8988T (cell line): ENCODE measurements around the gene CACNA1B.
"Not testable (repeated sequence)": the region's sequence is repeated elsewhere in the genome, so short reads cannot be mapped to it uniquely, and the experiment has no call there.

Experiments used
- DNase-seq: peaks from one replicate; pipeline ENCODE4 v3.0.0; 2011

The CACNA1B gene

GRCh38 chr9:138104251-138105122, 226.9 kb downstream of the CACNA1B start:
- peak; percentile 31 for DNase-seq

DNA sequence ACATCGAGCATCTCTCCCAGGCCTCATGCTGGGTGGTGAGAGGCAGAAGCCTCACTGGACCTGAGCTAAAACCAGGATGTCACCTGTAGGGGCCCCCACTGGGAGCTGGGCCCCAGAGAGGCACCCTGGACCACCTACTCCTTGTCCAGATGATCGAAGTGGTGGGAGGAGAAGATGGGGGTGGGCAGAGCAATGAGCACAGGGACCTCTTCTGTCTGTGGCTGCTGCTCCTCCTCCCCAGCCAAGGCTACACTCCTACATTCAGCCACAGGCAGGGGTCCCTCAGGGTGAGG, 227.5 kb downstream of the CACNA1B start:
- DNase-seq, result no peak

DNA sequence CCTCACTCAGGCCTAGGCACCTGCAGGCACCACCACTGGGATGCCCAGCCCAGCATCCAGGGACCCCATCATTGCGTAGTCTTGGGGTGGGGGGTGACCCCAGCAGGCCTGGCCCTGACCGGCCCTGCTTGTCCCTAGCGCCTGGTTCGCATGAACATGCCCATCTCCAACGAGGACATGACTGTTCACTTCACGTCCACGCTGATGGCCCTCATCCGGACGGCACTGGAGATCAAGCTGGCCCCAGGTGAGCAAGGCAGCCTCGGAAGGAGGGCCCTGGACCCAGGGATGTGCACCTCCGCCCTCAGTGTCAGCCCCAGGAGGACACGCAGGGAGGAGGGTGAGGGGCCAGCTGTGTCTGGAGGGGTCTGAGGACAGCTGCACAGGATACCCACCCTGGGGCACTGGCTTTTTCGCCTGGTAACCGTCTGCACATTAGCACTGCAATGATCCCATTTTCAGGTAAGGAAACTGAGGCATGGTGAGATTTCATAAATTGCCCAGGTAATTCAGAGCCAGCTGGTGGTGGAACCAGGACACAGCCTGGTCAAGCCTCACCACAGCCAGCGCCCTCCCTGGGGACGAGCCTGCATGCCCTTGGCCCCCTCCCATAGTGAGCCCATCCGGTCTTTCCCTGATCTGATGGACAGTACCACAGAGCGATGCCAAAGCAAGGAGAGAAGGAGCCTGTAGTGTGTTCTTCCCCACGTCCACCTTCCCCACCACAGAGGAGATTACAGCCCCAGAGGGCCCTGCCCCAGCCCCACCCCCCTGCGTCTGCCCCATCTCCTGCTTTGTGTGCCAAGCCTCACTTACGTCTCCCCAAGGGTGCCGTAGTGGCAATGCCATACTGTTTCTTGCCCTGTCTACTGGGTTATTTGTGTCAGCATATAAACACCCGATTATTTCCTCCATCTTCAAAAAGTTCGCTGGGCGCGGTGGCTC, 228.3 kb downstream of the CACNA1B start:
- peak; percentile 10 for DNase-seq

- not testable (repeated sequence) for DNase-seq
Observed at GRCh38 chr9:138107039-138107438, 229.5 kb downstream of the CACNA1B start.

- DNase-seq, result peak; percentile 9
Observed at GRCh38 chr9:138111607-138112006, 234.0 kb downstream of the CACNA1B start.

DNA sequence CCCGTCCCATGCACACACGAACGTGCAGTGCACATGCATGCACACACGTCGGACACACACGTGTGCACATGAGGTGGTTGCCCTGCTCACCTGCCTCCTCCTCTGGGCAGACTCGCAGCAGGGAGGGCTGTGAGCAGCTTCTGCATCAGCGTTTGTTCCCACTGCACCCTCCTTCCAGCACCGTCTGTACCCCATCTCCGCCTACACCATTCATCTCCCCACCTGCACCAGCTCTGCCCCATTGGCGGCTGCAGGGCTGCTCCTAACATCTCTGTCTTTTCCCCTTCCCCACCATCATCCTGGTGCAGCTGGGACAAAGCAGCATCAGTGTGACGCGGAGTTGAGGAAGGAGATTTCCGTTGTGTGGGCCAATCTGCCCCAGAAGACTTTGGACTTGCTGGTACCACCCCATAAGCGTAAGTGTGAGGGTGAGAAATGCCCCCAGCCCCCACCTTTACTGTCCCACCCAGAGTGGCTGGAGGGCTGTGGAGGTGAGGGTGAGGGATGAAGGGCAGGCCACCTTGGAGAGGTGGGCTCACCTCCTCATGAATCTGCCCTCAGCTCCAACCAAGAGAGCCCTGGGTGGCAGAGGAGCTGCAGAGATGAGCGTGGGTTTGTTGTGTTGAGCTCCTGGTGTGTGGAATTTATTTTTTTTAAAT, 234.6 kb downstream of the CACNA1B start:
- DNase-seq, result peak; percentile 18

GRCh38 chr9:138112791-138113600, 235.4 kb downstream of the CACNA1B start:
- DNase-seq, result no peak

- DNase-seq, result peak; percentile 9
Observed at GRCh38 chr9:138113701-138114325, 236.2 kb downstream of the CACNA1B start.

- peak; percentile 6 for DNase-seq
Observed at GRCh38 chr9:138114501-138115245, 237.1 kb downstream of the CACNA1B start.

DNA sequence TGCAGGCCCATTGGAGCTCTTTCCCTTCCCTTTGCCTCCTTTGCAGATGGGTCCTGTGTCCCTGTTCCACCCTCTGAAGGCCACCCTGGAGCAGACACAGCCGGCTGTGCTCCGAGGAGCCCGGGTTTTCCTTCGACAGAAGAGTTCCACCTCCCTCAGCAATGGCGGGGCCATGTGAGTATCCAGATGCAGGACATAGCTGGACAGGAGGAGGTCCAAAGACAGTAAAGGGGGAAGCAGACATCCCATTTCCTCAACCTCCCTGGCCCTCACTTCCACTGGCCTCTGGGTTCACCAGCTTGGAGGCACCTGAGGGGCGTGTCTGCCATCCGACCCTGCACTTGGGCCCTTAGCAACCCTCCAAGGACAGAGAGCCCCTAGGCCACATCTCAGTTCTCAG, 237.9 kb downstream of the CACNA1B start:
- peak; percentile 4 for DNase-seq

DNA sequence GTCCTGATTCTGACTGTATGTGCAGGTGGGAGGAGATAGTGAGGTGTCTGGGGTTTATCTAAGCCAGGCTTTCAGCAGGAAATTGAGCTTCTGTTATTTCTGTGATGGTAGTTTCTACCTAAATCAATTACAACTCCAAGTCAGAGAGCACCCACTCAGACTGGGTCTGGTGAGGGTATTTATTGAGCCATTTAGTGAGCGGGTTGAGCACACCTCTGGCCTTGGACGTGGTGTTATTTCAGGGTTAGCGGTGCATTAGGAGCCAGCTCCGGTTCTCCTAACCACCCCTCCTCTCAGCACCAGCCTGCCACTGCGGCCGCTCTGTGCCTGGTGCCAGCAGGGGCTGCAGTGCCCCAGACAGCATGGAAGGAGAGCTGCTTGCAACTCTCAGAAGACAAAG, 238.9 kb downstream of the CACNA1B start:
- no peak for DNase-seq

DNA sequence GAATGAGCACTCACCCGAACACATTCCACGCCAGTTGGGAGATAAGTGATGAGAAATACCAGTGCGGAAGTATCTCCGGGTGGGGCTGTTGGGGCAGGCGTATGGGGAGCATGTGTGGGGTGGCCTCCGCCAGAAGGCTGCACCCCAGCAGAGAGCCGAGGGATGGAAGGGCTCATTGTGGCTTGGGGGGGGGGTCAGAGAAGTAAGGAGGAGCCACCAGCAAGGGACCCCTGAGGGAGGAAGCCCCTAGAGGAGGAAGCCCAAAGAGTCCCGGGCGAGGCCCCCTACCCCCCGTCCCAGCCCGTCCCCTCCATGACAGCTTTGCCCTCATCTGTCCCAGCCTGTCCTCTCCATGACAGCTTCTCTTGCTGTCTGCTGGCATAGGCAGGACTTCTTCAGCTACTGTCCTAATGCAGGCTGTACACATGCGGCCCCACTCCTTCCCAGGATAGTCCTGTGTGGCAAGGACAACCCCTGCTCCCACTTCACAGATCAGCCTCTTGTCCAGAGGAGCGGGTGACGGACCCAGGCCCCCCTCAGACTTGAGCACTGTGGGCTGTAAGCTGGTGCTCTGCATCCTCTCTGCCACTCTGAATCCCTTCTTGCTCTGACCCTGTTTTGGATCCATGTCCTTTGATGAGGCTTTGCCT, 239.6 kb downstream of the CACNA1B start:
- no peak for DNase-seq

DNA sequence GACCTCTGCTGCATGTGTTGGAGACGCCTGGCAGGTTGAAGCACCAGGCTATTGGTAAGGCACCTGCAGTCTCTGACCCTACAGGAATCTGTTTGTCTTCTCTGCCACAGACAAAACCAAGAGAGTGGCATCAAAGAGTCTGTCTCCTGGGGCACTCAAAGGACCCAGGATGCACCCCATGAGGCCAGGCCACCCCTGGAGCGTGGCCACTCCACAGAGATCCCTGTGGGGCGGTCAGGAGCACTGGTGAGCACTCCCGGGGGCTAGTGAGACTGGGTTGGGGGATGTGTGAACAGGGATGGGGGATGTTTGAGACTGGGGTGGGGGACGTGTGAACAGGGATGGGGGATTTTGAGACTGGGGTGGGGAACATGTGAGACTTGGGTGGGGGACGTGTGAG, 240.3 kb downstream of the CACNA1B start:
- DNase-seq, result no peak

DNA sequence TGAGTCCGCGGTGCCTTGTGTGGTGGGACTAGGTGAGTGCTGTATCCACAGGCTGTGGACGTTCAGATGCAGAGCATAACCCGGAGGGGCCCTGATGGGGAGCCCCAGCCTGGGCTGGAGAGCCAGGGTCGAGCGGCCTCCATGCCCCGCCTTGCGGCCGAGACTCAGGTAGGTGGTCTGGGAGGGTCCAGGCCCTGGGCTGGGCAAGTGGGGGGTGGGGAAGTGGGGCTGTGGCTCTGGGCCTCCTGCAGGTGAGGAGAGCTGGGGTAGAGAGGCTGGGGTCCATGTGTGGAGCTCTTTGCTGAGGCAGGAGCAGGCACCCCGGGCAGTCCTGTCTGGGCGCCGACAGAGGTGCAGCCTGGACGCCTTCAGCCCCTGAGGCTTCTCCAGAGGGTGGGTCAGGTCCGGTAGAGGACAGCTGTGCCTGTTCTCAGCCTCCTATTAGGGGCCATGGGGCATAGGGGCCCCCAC, 241.1 kb downstream of the CACNA1B start:
- DNase-seq, result no peak

DNA sequence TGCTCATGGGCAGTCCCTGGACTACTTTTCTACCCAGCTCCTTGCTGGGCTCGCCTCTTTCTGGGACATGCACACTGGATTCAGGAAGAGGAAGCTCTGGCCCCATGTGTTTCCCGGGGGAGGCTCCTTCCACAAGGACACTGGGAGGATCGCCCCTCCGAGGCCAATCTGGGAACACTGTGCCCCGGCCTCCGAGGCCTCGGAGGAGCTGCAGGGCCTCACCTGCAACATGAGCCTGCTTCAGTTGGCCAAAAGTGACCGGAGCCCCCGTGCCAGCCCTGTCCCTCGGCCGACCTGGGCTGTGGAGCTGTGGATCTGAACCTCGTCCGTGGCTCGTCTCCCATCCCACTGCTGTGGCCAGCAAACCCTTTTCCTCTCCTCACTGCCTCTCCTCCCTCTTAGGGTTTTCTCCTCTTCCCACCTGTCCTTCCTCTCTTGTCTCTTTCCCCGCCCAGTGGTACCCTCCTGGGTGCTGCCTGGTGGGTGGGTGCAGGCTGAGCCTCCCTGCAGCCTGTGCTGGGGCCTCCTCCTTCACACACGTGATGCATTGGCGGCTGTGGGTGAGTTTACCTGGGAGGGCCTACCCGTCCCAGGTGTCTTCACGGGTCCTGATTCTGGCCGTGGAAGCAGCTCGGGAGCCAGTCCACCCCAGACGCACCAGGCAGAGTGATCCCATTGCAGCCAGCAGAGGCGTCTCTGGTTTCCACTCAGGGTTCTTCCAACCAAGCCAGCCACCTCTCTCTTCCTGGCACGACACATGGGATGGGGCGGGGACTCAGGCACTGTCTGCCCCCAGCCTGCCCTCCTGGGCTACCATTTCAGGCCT, 241.8 kb downstream of the CACNA1B start:
- DNase-seq, result no peak

DNA sequence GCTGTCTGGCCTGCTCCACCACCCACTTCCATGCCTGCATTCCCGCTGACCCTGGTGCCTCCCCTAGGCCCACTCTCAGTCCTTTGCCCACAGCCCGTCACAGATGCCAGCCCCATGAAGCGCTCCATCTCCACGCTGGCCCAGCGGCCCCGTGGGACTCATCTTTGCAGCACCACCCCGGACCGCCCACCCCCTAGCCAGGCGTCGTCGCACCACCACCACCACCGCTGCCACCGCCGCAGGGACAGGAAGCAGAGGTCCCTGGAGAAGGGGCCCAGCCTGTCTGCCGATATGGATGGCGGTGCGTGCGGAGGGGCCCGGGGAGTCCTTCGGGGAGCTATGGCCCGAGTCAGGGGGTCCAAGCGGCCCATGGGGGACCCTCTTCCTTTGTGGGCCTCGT, 242.5 kb downstream of the CACNA1B start:
- DNase-seq, result no peak

DNA sequence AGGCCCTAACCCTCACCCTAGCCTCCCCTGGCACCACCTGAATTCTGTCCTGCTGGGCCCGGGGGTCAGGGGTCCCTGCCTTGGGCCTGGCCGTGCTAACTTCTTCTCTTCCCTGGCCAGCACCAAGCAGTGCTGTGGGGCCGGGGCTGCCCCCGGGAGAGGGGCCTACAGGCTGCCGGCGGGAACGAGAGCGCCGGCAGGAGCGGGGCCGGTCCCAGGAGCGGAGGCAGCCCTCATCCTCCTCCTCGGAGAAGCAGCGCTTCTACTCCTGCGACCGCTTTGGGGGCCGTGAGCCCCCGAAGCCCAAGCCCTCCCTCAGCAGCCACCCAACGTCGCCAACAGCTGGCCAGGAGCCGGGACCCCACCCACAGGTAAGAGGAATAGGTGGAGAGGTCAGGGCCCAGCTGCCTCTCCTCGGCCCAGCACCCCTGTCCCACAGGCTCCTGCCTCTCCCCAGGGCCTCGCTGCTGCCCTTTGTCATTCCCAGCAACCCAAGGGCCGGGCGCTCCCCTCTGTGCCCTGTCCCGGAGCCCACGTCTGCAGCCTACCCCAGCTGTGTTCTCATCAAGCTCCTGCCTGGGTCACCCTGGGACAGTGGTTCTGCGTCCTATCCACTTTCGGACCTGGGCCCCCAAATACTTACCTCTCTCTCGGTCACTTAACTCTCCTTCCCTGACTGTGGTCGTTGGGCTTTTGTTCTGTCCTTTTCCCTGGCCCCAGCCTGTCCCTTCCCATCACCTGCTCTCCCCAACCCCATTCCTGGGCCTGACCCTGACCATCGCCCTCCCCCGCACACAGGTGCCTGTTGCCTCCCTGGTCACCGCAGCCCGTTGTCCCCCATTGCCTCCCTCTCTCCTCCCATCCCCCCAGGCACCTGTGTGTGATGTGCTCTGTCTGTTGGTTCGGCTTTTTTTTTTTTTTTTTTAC, 243.2 kb downstream of the CACNA1B start:
- DNase-seq, result no peak

DNA sequence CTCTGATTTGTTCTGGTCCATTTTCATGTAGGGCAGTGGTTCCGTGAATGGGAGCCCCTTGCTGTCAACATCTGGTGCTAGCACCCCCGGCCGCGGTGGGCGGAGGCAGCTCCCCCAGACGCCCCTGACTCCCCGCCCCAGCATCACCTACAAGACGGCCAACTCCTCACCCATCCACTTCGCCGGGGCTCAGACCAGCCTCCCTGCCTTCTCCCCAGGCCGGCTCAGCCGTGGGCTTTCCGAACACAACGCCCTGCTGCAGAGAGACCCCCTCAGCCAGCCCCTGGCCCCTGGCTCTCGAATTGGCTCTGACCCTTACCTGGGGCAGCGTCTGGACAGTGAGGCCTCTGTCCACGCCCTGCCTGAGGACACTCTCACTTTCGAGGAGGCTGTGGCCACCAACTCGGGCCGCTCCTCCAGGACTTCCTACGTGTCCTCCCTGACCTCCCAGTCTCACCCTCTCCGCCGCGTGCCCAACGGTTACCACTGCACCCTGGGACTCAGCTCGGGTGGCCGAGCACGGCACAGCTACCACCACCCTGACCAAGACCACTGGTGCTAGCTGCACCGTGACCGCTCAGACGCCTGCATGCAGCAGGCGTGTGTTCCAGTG, 244.0 kb downstream of the CACNA1B start:
- DNase-seq, result no peak
